Measurements from ENCODE around the gene YBX3.

YBX3 gene

DNA sequence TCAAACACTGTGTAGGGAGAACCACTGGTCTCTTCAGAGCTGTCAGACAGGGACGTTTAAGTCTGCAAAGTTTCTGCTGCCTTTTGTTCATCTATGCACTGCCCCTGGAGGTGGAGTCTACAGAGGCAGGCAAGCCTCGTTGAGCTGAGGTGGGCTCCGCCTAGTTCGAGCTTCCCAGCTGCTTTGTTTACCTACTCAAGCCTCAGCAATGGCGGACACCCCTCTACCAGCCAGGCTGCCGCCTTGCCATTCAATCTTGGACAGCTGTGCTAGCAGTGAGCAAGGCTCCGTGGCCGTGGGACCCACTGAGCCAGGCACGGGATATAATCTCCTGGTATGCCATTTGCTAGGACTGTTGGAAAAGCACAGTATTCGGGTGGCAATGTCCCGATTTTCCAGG is 24.6 kb upstream of the YBX3 start:
- no peak for TF ChIP-seq CTCF (IDR thresholded peaks at IDR 0.05)

DNA sequence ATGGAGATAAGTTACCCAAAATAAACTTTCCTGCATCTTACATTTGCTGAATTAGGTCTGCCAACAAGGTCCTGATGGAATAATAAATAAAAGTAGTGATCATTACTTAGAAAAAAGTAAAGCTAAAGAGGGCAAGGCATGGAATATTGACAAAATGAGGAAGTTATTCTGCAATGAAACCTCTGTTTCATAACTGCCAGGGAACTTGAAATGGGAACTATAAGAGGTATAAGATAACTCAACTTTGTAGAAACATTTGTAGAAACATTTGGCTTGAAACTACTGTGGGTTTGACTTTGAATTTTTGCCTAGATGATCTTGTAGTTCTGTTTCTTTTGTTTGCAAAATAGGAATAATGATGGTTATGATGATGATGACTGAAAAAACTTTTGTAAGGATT is 18.7 kb upstream of the YBX3 start:
- no peak for TF ChIP-seq CTCF (IDR thresholded peaks at IDR 0.05)

DNA sequence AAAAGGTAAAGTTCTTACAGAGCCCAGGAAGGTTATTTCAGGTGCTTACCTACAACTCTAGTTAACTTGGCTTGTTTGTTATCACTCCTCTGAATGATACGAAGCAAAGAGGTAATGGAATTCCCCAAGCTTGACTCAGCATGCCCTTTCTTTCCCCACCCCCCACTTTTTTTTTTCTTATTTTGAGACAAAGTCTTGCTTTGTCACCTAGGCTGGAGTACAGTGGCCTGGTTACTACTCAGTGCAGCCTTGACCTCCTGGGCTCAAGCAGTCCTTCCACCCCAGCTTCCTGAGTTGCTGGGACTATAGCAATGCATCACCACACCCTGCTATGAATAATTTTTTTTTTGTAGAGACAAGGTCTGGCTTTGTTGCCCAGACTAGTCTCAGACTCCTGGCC is 17.1 kb upstream of the YBX3 start:
- TF ChIP-seq CTCF (IDR thresholded peaks at IDR 0.05): no peak

GRCh38 chr12:10739157-10740118 is 16.3 kb upstream of the YBX3 start:
- TF ChIP-seq CTCF (IDR thresholded peaks at IDR 0.05): no peak

- TF ChIP-seq CTCF (IDR thresholded peaks at IDR 0.05): no peak
These were observed 14.1 kb upstream of the YBX3 start for GRCh38 chr12:10737249-10737648.

GRCh38 chr12:10736463-10736862 is 13.3 kb upstream of the YBX3 start:
- no peak for TF ChIP-seq CTCF (IDR thresholded peaks at IDR 0.05)

DNA sequence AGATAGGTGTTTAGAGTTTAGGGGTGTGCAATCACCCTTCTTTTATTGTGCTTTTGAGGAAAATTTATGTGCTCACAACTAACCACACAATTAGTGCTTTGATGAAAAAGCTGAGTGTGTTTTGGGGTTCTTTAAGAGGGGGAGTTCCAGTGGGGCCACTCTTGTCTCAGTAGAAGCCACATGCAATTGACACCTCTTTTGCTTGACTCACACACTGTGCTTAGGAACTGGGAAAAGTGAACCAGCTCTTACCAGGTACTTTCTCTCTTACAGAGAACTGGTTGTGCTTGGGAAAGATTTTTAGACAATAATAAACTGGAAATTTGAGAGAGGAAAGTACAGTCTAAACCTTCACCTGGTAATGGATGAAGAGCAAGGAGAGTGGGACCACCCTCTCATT is 12.3 kb upstream of the YBX3 start:
- TF ChIP-seq CTCF (IDR thresholded peaks at IDR 0.05): no peak
